ENCODE data around the gene CDK13. TPM values are rescaled to one million over a fixed set of nuclear protein-coding genes. Genes with fewer than 3 reads are reported as not detected.

CDK13 gene
- polyA plus RNA-seq, 3 donors = 8.8 to 25.7 (median 11.2) TPM

- no peak overlapping the region for H3K27ac Mint-ChIP-seq
- intact Hi-C loops (cut with micrococcal nuclease) = no loop called here
- no peaks in the 10 kb centered on the region for H3K36me3 ChIP-seq (replicated peaks in 1 of 2; ENCODE audit: control insufficient read depth in 1 of 2, insufficient read depth in 2 of 2, low read length in 2 of 2)
Observed at GRCh38 chr7:39936761-39937160, 13.3 kb upstream of the CDK13 start.

GRCh38 chr7:39937366-39938153, 12.5 kb upstream of the CDK13 start:
- Histone ChIP-seq H3K9me3 (replicated peaks in 1 of 2; ENCODE audit: control insufficient read depth in 1 of 2, insufficient read depth in 1 of 2, low read length in 2 of 2) (no peaks in the 10 kb centered on the region), H3K9ac (ENCODE audit: insufficient read depth, low read length, poor library complexity, severe bottlenecking) (no peak overlapping the region), H3K27ac (ENCODE audit: low read depth in 1 of 2, low read length in 2 of 2) (no peak overlapping the region), H3K4me3 (replicated peaks in 1 of 3; ENCODE audit: low read depth in 2 of 3, low read length in 3 of 3) (no peak overlapping the region), H3K79me2 (ENCODE audit: insufficient read depth, low read length) (no peaks in the 10 kb centered on the region), H3K4me2 (replicated peaks; ENCODE audit: extremely low read depth, low read length, poor library complexity, severe bottlenecking) (no peak overlapping the region), H3K27me3 (ENCODE audit: control insufficient read depth in 2 of 2, insufficient read depth in 2 of 2, low read length in 2 of 2) (no peaks in the 10 kb centered on the region), H4K20me1 (ENCODE audit: insufficient read depth, low read length) (no peaks in the 10 kb centered on the region), H3K4me1 (ENCODE audit: control insufficient read depth in 1 of 2, insufficient read depth in 2 of 2, low read length in 2 of 2) (no peaks in the 10 kb centered on the region), H2AFZ (ENCODE audit: insufficient read depth, low read depth, low read length, poor library complexity, severe bottlenecking) (no peak overlapping the region), H3K36me3 (replicated peaks in 1 of 2; ENCODE audit: control insufficient read depth in 1 of 2, insufficient read depth in 2 of 2, low read length in 2 of 2) (no peaks in the 10 kb centered on the region)
- intact Hi-C loops (cut with micrococcal nuclease) = no loop called here
- no peaks in the 10 kb centered on the region for H3K36me3 Mint-ChIP-seq
- no peak for DNase-seq
- no peak for TF ChIP-seq CTCF (IDR thresholded peaks at IDR 0.05)
- peak overlapping the region in 1 of 7 donors; percentile 9 for H3K27ac Mint-ChIP-seq
- no peaks in the 10 kb centered on the region for H3K9me3 Mint-ChIP-seq
- no peak overlapping the region for H3K4me3 Mint-ChIP-seq
- 91% methylated on average over 1 of the region's 2 CpGs for WGBS (ENCODE audit: insufficient coverage)
- peaks cover 2 to 6% (median 4%) of the 10 kb centered on the region in 3 donors for H3K27me3 Mint-ChIP-seq (ENCODE audit: low read depth in 3 of 3)
- H3K4me1 Mint-ChIP-seq = peaks cover 2% of the 10 kb centered on the region

More at GRCh38 chr7:39936761-39937160, 13.3 kb upstream of the CDK13 start:
- H3K4me3 ChIP-seq (replicated peaks in 1 of 3; ENCODE audit: low read depth in 2 of 3, low read length in 3 of 3) = no peak overlapping the region
- Mint-ChIP-seq H3K36me3 (no peaks in the 10 kb centered on the region), H3K4me1 (peaks cover 2% of the 10 kb centered on the region), H3K27me3 (ENCODE audit: low read depth in 3 of 3) (peaks cover 2 to 7% (median 4%) of the 10 kb centered on the region in 3 donors), H3K9me3 (no peaks in the 10 kb centered on the region), H3K4me3 (no peak overlapping the region)
- H3K27ac ChIP-seq (ENCODE audit: low read depth in 1 of 2, low read length in 2 of 2) = no peak overlapping the region
- 100% methylated on average over 1 of the region's 3 CpGs for WGBS (ENCODE audit: insufficient coverage)
- no peaks in the 10 kb centered on the region for H3K9me3 ChIP-seq (replicated peaks in 1 of 2; ENCODE audit: control insufficient read depth in 1 of 2, insufficient read depth in 1 of 2, low read length in 2 of 2)
- H4K20me1 ChIP-seq (ENCODE audit: insufficient read depth, low read length) = no peaks in the 10 kb centered on the region
- H2AFZ ChIP-seq (ENCODE audit: insufficient read depth, low read depth, low read length, poor library complexity, severe bottlenecking) = no peak overlapping the region
- no peaks in the 10 kb centered on the region for H3K27me3 ChIP-seq (ENCODE audit: control insufficient read depth in 2 of 2, insufficient read depth in 2 of 2, low read length in 2 of 2)
- H3K4me1 ChIP-seq (ENCODE audit: control insufficient read depth in 1 of 2, insufficient read depth in 2 of 2, low read length in 2 of 2) = no peaks in the 10 kb centered on the region
- no peak for TF ChIP-seq CTCF (IDR thresholded peaks at IDR 0.05)
- H3K9ac ChIP-seq (ENCODE audit: insufficient read depth, low read length, poor library complexity, severe bottlenecking) = no peak overlapping the region
- DNase-seq = no peak
- no peaks in the 10 kb centered on the region for H3K79me2 ChIP-seq (ENCODE audit: insufficient read depth, low read length)
- no peak overlapping the region for H3K4me2 ChIP-seq (replicated peaks; ENCODE audit: extremely low read depth, low read length, poor library complexity, severe bottlenecking)
